Effector memory CD4-positive, alpha-beta T cell (primary cell): ENCODE results near the gene RGS10.
A peak's percentile ranks its signal among the peaks of the same experiment; 100 is the strongest.

Experiments
- DNase-seq, 3 donors: peaks; one replicate each; pipeline ENCODE4 v3.0.0-alpha.2; 2020
- H3K27ac ChIP-seq: 2 replicates; pipeline ENCODE4 v1.7.0; 2013; ENCODE audit warnings: mild to moderate bottlenecking, low read length, moderate library complexity; ENCODE audit not compliant: insufficient read depth, poor library complexity, severe bottlenecking
- H3K27me3 ChIP-seq: replicated peaks from 2 replicates; pipeline ENCODE4 v1.7.0; 2013; ENCODE audit warnings: mild to moderate bottlenecking, low read length; ENCODE audit not compliant: insufficient read depth, control insufficient read depth, poor library complexity, severe bottlenecking
- H3K36me3 ChIP-seq: 2 replicates; pipeline ENCODE4 v1.7.0; 2013; ENCODE audit warnings: mild to moderate bottlenecking, low read length, moderate library complexity; ENCODE audit not compliant: control insufficient read depth, insufficient read depth
- H3K4me1 ChIP-seq: 2 replicates; pipeline ENCODE4 v1.7.0; 2013; ENCODE audit warnings: low read length, mild to moderate bottlenecking; ENCODE audit not compliant: control insufficient read depth, insufficient read depth, poor library complexity, severe bottlenecking
- H3K4me3 ChIP-seq: 2 replicates; pipeline ENCODE4 v1.7.0; 2013; ENCODE audit warnings: low read length, low read depth, mild to moderate bottlenecking; ENCODE audit not compliant: insufficient read depth, poor library complexity, severe bottlenecking
- H3K9me3 ChIP-seq: 2 replicates; pipeline ENCODE4 v1.7.0; 2013; ENCODE audit warnings: mild to moderate bottlenecking, low read length, moderate library complexity; ENCODE audit not compliant: control insufficient read depth

The RGS10 gene

DNA sequence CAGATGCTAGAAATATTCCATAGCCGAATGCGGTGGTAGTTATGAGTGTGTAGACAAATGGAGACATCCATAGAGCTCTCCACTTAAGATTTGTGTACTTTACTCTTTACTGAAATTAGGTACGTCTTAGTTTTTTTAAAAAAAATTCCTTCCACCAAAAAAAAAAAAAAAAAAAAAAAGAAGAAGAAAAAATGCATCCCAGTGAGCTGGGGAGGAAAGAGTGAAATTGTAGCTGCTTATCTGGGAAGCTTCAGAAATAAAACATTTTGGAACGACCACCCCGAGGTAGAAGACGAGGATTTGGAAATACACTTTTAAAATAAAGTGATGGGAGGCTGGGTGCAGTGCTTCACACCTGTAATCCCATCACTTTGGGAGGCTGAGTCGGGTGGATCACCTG is 53.8 kb downstream of the RGS10 start:
- no peaks in the 10 kb centered on the region for H3K9me3 ChIP-seq
- H3K27ac ChIP-seq: no peak overlapping the region
- no peaks in the 10 kb centered on the region for H3K36me3 ChIP-seq
- H3K4me1 ChIP-seq: peaks cover 14% of the 10 kb centered on the region
- no peak overlapping the region for H3K4me3 ChIP-seq
- no peak for DNase-seq
- H3K27me3 ChIP-seq: no peaks in the 10 kb centered on the region

DNA sequence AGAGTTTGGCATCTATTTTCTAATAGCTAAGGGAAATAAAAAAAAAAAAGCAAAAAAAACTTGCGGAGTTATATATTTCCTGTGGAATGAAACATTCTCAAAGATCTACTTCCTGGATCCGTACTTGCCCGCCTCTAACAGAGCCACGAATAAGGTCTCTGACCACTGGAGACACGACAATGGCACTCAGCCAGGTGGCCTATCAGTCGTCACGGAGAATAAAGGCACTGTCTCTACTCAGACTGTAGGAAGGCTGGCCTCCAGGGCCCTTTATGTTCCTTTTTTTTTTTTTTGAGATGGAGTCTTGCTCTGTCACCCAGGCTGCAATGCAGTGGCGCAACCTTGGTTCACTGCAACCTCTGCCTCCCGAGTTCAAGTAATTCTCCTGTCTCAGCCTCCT is 58.7 kb downstream of the RGS10 start:
- peaks cover 4% of the 10 kb centered on the region for H3K4me1 ChIP-seq
- H3K27ac ChIP-seq: no peak overlapping the region
- no peaks in the 10 kb centered on the region for H3K27me3 ChIP-seq
- no peak overlapping the region for H3K4me3 ChIP-seq
- no peak for DNase-seq
- H3K9me3 ChIP-seq: no peaks in the 10 kb centered on the region
- no peaks in the 10 kb centered on the region for H3K36me3 ChIP-seq

DNA sequence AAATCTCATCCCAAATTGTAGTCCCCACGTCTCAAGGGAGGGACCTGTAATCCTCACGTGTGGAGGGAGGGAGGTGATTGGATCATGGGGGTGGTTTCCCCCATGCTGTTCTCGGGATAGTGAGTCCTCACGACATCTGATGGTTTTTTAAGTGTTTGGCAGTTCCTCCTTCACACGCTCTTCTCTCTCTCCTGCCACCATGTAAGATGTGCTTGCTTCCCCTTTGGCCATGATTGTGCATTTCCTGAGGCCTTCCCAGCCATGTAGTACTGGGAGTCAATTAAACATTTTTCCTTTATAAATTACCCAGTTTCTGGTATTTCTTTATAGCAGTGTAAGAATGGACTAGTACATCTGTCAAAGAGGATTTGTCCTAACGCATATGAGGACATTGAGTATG is 59.5 kb downstream of the RGS10 start:
- Histone ChIP-seq H3K27ac (no peak overlapping the region), H3K27me3 (no peaks in the 10 kb centered on the region), H3K9me3 (no peaks in the 10 kb centered on the region), H3K36me3 (no peaks in the 10 kb centered on the region), H3K4me1 (peaks cover 12% of the 10 kb centered on the region), H3K4me3 (no peak overlapping the region)
- DNase-seq: no peak

DNA sequence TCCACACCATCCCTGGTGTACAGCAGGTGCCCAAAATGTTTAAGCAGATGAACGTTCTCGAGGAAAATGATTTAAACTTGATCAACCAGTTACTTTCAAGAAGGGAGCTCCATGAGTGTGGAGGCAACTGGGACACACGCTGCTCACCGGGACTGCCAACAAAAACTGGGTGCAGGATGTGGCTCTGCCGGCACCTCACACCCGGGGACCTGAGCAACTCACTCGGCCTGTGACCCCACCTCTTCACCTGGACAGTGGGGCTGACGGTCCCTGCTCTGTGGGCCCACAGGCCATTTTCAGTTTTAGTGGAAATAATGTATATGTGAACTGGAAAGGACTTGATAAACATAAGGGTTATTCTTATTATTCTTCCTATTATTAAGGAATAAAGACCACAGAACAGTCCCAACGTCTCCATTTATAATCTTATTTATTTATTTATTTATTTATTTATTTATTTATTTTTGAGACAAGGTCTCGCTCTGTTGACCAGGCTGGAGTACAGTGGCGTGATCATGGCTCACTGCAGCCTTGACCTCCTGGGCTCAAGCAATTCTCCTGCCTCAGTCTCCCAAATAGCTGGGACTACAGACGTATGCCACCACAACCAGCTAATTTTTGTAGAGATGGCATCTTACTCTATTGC is 60.6 kb downstream of the RGS10 start:
- H3K9me3 ChIP-seq: no peaks in the 10 kb centered on the region
- H3K36me3 ChIP-seq: no peaks in the 10 kb centered on the region
- no peak overlapping the region for H3K27ac ChIP-seq
- H3K4me1 ChIP-seq: peaks cover 20% of the 10 kb centered on the region
- DNase-seq: no peak
- no peak overlapping the region for H3K4me3 ChIP-seq
- H3K27me3 ChIP-seq: no peaks in the 10 kb centered on the region

DNA sequence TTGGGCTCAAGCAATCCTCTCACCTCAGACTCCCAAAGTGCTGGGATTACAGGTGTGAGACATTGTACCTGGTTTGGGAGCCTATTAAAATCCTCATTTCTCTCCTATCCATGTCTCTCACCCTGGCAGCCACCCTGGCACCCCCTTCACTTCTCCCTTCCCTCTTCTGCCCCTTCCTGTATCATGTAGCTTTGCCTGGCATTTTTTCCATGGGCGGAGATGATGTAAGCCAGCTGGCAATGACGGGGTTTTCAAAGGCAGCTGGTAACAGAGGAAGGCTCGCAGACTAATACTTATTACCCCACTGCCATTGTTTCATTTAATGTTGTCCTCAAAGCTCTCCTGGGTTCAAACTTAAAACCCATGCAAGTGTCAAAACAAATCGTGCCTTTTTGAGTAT is 61.9 kb downstream of the RGS10 start:
- Histone ChIP-seq H3K9me3 (no peaks in the 10 kb centered on the region), H3K36me3 (no peaks in the 10 kb centered on the region), H3K4me1 (peaks cover 20% of the 10 kb centered on the region), H3K4me3 (no peak overlapping the region), H3K27me3 (no peaks in the 10 kb centered on the region), H3K27ac (no peak overlapping the region)
- DNase-seq: no peak

DNA sequence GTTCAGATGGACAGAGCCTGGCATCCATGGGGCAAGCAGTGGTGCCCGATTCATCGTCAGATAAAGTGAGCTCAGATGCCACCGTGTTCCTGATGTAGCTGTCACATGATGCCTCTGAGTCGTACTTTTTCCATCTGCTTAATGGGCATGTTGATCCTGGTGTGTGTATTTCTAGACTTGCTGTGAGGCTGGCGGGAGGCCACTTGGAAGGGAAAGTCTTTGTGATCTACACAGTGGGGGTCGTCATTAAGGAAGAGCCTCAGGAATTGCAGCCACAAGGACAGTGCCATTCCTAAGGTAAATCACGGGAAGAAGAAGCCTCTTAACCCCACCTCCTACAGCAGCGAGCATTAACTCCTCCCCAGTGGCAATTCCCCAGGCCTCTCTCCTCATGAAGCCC is 63.0 kb downstream of the RGS10 start:
- Histone ChIP-seq H3K27ac (no peak overlapping the region), H3K4me1 (peaks cover 20% of the 10 kb centered on the region), H3K9me3 (no peaks in the 10 kb centered on the region), H3K4me3 (no peak overlapping the region), H3K27me3 (no peaks in the 10 kb centered on the region), H3K36me3 (no peaks in the 10 kb centered on the region)
- no peak for DNase-seq

DNA sequence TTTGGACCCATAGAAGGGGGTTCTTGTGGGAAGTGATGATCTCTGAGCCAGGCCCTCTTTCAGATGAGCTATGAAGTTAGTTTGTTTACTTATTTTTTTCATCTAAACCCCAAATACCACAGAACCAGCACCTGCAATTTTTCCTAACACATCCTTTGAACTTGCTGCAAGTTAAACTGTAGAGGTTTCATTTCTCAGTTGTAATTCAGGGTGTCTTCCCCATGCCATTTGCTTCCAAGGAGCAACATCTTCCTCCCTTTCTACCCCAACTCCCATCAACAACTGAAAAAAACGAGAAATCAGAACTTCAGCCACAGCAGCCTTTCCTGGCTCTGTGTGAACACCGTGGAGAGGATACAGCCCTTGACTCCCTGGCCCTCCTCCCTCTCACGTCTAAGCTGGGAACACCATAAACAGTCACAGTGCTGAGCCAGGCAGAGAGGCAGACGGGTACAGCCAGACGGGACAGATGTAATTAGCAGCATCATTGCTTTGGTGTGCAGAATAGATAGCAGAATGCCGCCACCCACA is 63.6 kb downstream of the RGS10 start:
- H3K9me3 ChIP-seq: no peaks in the 10 kb centered on the region
- H3K36me3 ChIP-seq: no peaks in the 10 kb centered on the region
- H3K27me3 ChIP-seq: no peaks in the 10 kb centered on the region
- H3K27ac ChIP-seq: peak overlapping the region; percentile 37
- H3K4me1 ChIP-seq: peaks cover 20% of the 10 kb centered on the region
- no peak for DNase-seq
- peak overlapping the region; percentile 4 for H3K4me3 ChIP-seq

DNA sequence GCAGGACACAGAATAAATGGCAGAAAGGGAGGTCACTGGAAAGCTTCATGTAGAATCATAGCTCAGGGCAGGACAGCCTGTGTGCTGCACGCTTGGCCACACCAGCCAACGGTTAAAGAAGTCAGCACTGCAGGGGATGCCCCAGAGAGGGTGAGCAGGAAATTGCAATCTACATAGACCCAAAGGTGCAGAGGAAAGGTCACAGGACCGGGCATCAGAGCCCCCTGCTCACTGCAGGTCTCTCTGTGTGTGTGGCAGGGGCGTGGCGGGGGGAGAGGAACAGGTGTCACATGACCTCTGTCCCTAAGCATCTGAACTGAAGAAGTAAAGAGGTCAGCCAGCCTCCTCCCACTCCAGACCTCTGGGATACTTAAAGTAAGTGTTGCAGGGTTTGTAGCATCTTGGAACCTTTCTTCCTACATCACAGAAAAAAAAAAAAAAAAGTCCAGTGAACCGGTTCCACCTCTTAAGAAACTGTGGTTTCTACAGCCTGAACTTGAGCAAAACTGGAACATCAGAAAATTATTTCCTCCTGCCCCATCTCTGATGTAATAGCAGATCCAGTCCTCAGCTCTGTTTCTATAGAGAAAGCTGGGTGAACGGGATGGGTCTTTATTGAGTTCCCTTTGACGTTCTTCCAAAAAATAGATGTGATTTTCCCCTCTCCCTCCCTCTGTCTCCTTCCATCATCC is 64.3 kb downstream of the RGS10 start:
- Histone ChIP-seq H3K27ac (peak overlapping the region; percentile 37), H3K36me3 (no peaks in the 10 kb centered on the region), H3K4me3 (peak overlapping the region; percentile 4), H3K9me3 (no peaks in the 10 kb centered on the region), H3K4me1 (peaks cover 20% of the 10 kb centered on the region), H3K27me3 (no peaks in the 10 kb centered on the region)
- no peak for DNase-seq

DNA sequence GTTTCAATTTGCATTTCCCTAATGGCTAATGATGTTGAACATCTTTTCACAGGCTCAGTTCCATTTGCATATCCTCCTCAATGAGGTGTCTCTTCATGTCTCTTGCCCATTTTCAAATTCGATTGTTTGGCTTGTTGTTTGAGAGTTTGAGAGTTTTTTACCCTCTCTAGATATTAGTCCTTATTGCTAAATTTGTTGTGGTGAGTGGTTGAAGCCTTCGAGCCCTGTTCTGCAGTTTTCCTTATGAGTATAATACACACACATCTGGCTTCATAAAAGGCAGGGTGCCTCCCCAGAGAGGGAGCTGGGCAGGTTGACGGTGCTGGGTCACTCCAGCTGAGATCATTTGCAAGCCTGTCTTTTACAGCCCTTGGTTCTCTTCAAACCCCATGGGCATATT is 65.1 kb downstream of the RGS10 start:
- Histone ChIP-seq H3K9me3 (no peaks in the 10 kb centered on the region), H3K4me3 (no peak overlapping the region), H3K27ac (no peak overlapping the region), H3K36me3 (no peaks in the 10 kb centered on the region), H3K27me3 (no peaks in the 10 kb centered on the region), H3K4me1 (peaks cover 20% of the 10 kb centered on the region)
- DNase-seq: no peak

DNA sequence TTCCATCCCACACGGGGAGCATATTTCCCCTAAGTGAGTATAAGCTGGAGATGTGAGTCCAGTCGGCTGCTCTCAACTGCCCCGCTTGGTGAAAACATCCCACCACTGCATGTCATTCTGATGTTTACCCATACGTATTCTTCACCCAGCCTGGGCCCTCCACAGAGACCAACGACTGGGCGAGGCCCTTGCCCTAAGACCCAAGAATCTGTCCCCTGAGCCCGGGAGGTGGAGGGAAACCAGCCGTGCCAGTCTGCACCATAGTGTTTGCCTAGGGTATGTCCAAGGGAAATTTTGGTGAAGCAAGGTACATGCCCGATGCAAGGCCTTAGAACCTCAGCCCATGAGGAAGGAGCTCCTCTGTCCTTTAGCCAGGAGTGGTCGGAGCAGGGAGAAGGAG is 67.9 kb downstream of the RGS10 start:
- no peak for DNase-seq
- Histone ChIP-seq H3K36me3 (no peaks in the 10 kb centered on the region), H3K27me3 (no peaks in the 10 kb centered on the region), H3K4me1 (peaks cover 20% of the 10 kb centered on the region), H3K27ac (no peak overlapping the region), H3K9me3 (no peaks in the 10 kb centered on the region), H3K4me3 (no peak overlapping the region)
